A549 treated with GW870086 at 1 μM for 4 hours (cell line): ENCODE measurements around the gene ACER1. TPM values are rescaled to one million over a fixed set of nuclear protein-coding genes. Genes with fewer than 3 reads are reported as not detected.

ENCODE experiments used
- total RNA-seq: library from RNA; stranded (reverse); fragments of 200-300 nt; extraction: Qiagen RNA extraction; gene quantifications from 5 replicates; pipeline ENCODE4 v1.2.3, GENCODE V29; 2022; ENCODE audit warnings: low read depth

Gene ACER1
- not detected in 5 replicates for total RNA-seq

DNA sequence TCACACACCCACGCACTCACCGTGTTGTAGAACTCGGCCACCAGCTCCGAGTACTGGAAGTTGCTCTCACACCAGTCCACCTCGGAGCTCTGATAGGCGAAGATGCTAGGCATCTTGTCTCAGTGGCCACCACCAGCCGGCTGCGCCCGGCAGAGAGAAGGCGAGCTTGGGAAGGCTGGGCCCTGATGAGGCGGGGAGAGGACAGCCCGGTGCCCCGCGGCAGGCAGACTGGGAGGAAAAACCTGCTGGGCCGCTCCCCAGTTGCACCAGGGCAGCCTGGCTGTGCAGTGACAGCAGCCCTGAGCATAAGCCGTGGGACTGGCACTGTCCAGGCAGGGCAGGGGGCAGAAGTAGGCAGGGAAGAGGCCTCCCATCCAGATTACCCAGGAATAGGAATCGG lies at the start of gene ACER1:
Gene ACER1 (minus strand): TSS at position 174 of the 400 bp plus-strand sequence. CDS start 61 bp downstream, at position 113.

GRCh38 chr19:6375411-6376010 lies 42.1 kb upstream of the ACER1 start, which contains the start of gene PSPN:
TSS of gene PSPN (minus strand) at chr19:6375933. CDS start at chr19:6375849, 84 bp downstream.

DNA sequence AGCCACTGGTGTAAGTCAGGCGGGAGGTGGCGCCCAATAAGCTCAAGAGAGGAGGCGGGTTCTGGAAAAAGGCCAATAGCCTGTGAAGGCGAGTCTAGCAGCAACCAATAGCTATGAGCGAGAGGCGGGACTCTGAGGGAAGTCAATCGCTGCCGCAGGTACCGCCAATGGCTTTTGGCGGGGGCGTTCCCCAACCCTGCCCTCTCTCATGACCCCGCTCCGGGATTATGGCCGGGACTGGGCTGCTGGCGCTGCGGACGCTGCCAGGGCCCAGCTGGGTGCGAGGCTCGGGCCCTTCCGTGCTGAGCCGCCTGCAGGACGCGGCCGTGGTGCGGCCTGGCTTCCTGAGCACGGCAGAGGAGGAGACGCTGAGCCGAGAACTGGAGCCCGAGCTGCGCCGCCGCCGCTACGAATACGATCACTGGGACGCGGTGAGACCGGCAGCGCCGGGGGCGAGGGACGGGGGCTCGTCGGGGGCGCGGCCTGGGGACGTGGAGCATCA lies 39.2 kb upstream of the ACER1 start, which contains the start of gene ALKBH7:
Gene ALKBH7 (plus strand): TSS at position 201 of the 502 bp plus-strand sequence. CDS start 27 bp downstream, at position 228.

GRCh38 chr19:6279931-6280591 lies 53.4 kb downstream of the ACER1 start, which contains the start of gene MLLT1:
TSS of gene MLLT1 (minus strand) at chr19:6279975. CDS start at chr19:6279784, 191 bp downstream.

Other genes with a start within 250 kb of the ACER1 start
- gene RFX2, start 223.1 kb downstream of the ACER1 start, total RNA-seq, result 5.7 to 8.8 TPM (median 7.2 TPM) in 5 replicates
- gene ACSBG2, start 197.9 kb downstream of the ACER1 start, total RNA-seq, result not detected in 5 replicates
- gene MLLT1, start 53.6 kb downstream of the ACER1 start, total RNA-seq, result 14.9 to 21.6 TPM (median 19.4 TPM) in 5 replicates
- gene CLPP, start 27.9 kb upstream of the ACER1 start, total RNA-seq, result 46.1 to 84.6 TPM (median 72.7 TPM) in 5 replicates
- gene ALKBH7, start 39.2 kb upstream of the ACER1 start, total RNA-seq, result 18.9 to 41.9 TPM (median 37.0 TPM) in 5 replicates
- gene PSPN, start 42.3 kb upstream of the ACER1 start, total RNA-seq, result 0.69 to 1.2 TPM (median 1.0 TPM) in 5 replicates
- 50.9 to 59.6 TPM (median 56.0 TPM) in 5 replicates for gene GTF2F1, start 59.6 kb upstream of the ACER1 start, total RNA-seq
- 179 to 206 TPM (median 188 TPM) in 5 replicates for gene KHSRP, start 91.2 kb upstream of the ACER1 start, total RNA-seq
- 0.10 to 0.17 TPM in 2 of 5 replicates, not detected in the others for gene SLC25A41, start 100.2 kb upstream of the ACER1 start, total RNA-seq
- gene SLC25A23, start 126.2 kb upstream of the ACER1 start, total RNA-seq, result 14.7 to 19.4 TPM (median 18.9 TPM) in 5 replicates
- 2.9 to 5.1 TPM (median 3.9 TPM) in 5 replicates for gene CRB3, start 130.7 kb upstream of the ACER1 start, total RNA-seq
- gene DENND1C, start 148.2 kb upstream of the ACER1 start, total RNA-seq, result 0.11 to 0.29 TPM (median 0.19 TPM) in 5 replicates
- gene TUBB4A, start 168.7 kb upstream of the ACER1 start, total RNA-seq, result 6.4 to 9.3 TPM (median 7.0 TPM) in 5 replicates
- 3.9 to 8.1 TPM (median 5.7 TPM) in 5 replicates for gene TNFSF9, start 197.4 kb upstream of the ACER1 start, total RNA-seq